Stomach (tissue), 9 donors: ENCODE data around the gene RLF. TPM values are rescaled to one million over a fixed set of nuclear protein-coding genes. Genes with fewer than 3 reads are reported as not detected.

Source experiments
- DNase-seq, 2 donors: peaks; one replicate each; pipeline versions ENCODE4 v3.0.0 to v3.0.0-alpha.2; 2013 to 2019
- H3K27ac ChIP-seq, 5 donors: fragments of 200-600 bp in 4 of 5; sonication (generic) in 4 of 5; one replicate each; pipeline ENCODE4 v1.5.1; 2013 to 2019; ENCODE audit warnings: mild to moderate bottlenecking in 1 of 5, moderate library complexity in 1 of 5
- H3K27me3 ChIP-seq, 3 donors: fragments of 200-600 bp; sonication (generic); one replicate each; pipeline ENCODE4 v1.5.1; 2017 to 2019; ENCODE audit warnings: mixed run types in 1 of 3
- H3K36me3 ChIP-seq, 4 donors: fragments of 200-600 bp; sonication (generic); 1 replicate in 3 of 4; 2 replicates in 1 of 4; pipeline ENCODE4 v1.5.1; 2016 to 2019
- H3K4me1 ChIP-seq, 4 donors: fragments of 200-600 bp; sonication (generic); one replicate each; pipeline ENCODE4 v1.5.1; 2016 to 2019
- H3K4me3 ChIP-seq, 4 donors: fragments of 200-600 bp; sonication (generic) in 3 of 4; one replicate each; pipeline ENCODE4 v1.5.1; 2016 to 2019; ENCODE audit warnings: mild to moderate bottlenecking in 1 of 4
- H3K9me3 ChIP-seq, 4 donors: fragments of 200-600 bp; sonication (generic); one replicate each; pipeline ENCODE4 v1.5.1; 2016 to 2019
- EP300 ChIP-seq: sonication (generic); formaldehyde crosslinking; IDR thresholded peaks from one replicate; pipeline ENCODE4 v1.6.1; 2017; ENCODE audit warnings: antibody characterized with exemption
- POLR2A ChIP-seq, 4 donors: fragments of 450-650 bp; IDR thresholded peaks; one replicate each; pipeline ENCODE4 v1.6.1; 2016; ENCODE audit warnings: antibody characterized with exemption in 4 of 4, control low read depth in 2 of 4, mild to moderate bottlenecking in 1 of 4, moderate library complexity in 1 of 4
- POLR2AphosphoS5 ChIP-seq, 3 donors: sonication (generic); formaldehyde crosslinking; IDR thresholded peaks; one replicate each; pipeline ENCODE4 v1.6.1; 2016; ENCODE audit warnings: antibody characterized with exemption in 3 of 3
- WGBS, 5 donors: extraction: QIAGEN DNeasy Blood & Tissue Kit in 3 of 5; methylation state at CpG; one replicate each; pipeline versions ENCODE4 v1.1.5 to v1.1.7; 2013 to 2018; 5-methylcytosine and 5-hydroxymethylcytosine counted together
- intact Hi-C: fragments of 100-400 bp; cut with DNase I; formaldehyde crosslinking; loops from one replicate; pipeline ENCODE4 v1.15.1; 2023; ENCODE audit warnings: low total_unique reads
- polyA plus RNA-seq, 3 donors: library from polyadenylated mRNA; stranded (reverse); fragments of 200-250 nt; gene quantifications; one replicate each; pipeline ENCODE4 v1.2.3, GENCODE V29; 2013
- total RNA-seq, 5 donors: library from RNA; depleted of rRNA; stranded (reverse); fragments of >200 nt; gene quantifications; one replicate each; pipeline versions ENCODE4 v1.1.0 to v1.2.3, GENCODE V29; 2014 to 2016
- TF ChIP-seq, protein P1 (sequence below), 7 experiments: fragments of 450-650 bp in 4 of 7; fragments of 200-600 bp in 3 of 7; sonication (generic) in 3 of 7; IDR thresholded peaks; one replicate each; pipeline ENCODE4 v1.5.1; 2016 to 2019; ENCODE audit warnings: antibody characterized with exemption in 7 of 7, control low read depth in 2 of 7, mild to moderate bottlenecking in 1 of 7
- donor health status: healthy with polysubstance abuse.
- donor health status: Bipolar disorder and iron deficiency.
- donor health status: healthy.

The RLF gene
- total and polyA plus RNA-seq, 8 donors = 3.1 to 38.7 (median 14.6) TPM

DNA sequence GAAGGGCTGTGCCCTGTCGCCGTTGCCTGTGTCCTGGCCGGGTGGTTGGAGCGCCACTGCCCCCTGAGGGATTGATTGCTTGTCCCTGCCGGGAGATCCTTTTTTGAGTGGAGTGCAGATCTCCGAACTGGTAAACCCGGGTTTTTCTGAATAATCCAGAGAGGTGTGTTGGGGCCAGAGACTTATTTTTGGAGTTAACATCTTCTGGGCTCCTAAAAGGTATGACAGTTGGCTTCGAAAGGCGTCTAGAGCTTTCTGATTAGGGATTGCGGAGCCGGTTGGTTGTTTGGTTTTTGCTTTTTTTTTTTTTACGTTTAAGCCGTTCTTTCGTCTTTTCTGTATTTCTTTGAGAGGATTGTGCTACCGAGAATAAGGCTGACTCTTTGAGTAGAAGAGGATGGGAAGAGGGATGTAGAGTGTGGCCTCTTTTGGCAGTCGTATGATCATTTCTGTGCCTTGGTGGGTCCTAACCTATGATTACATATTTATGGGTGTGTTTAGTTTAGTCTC lies 756 bp downstream of the RLF start:
- no peaks in the 10 kb centered on the region for H3K9me3 ChIP-seq
- intact Hi-C loops = no loop called here
- DNase-seq = peak in 1 of 2 donors; percentile 26
- 0 to 1% (median 0%) methylated on average over 16 of the region's 16 CpGs for WGBS, 5 donors
- peak overlapping the region; percentile 74 to 98 (median 96) for H3K4me3 ChIP-seq
- TF ChIP-seq POLR2A (IDR thresholded peaks at IDR 0.05) (no peak), POLR2AphosphoS5 (IDR thresholded peaks at IDR 0.05) (no peak), EP300 (no peak)
- TF ChIP-seq, protein P1, sequence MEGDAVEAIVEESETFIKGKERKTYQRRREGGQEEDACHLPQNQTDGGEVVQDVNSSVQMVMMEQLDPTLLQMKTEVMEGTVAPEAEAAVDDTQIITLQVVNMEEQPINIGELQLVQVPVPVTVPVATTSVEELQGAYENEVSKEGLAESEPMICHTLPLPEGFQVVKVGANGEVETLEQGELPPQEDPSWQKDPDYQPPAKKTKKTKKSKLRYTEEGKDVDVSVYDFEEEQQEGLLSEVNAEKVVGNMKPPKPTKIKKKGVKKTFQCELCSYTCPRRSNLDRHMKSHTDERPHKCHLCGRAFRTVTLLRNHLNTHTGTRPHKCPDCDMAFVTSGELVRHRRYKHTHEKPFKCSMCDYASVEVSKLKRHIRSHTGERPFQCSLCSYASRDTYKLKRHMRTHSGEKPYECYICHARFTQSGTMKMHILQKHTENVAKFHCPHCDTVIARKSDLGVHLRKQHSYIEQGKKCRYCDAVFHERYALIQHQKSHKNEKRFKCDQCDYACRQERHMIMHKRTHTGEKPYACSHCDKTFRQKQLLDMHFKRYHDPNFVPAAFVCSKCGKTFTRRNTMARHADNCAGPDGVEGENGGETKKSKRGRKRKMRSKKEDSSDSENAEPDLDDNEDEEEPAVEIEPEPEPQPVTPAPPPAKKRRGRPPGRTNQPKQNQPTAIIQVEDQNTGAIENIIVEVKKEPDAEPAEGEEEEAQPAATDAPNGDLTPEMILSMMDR (IDR thresholded peaks at IDR 0.05) = no peak
- H3K36me3 ChIP-seq = no peaks in the 10 kb centered on the region
- no peaks in the 10 kb centered on the region for H3K27me3 ChIP-seq
- H3K27ac ChIP-seq = peak overlapping the region; percentile 93 to 97 (median 95)
- H3K4me1 ChIP-seq = peaks cover 25 to 51% (median 39%) of the 10 kb centered on the region in 4 donors

DNA sequence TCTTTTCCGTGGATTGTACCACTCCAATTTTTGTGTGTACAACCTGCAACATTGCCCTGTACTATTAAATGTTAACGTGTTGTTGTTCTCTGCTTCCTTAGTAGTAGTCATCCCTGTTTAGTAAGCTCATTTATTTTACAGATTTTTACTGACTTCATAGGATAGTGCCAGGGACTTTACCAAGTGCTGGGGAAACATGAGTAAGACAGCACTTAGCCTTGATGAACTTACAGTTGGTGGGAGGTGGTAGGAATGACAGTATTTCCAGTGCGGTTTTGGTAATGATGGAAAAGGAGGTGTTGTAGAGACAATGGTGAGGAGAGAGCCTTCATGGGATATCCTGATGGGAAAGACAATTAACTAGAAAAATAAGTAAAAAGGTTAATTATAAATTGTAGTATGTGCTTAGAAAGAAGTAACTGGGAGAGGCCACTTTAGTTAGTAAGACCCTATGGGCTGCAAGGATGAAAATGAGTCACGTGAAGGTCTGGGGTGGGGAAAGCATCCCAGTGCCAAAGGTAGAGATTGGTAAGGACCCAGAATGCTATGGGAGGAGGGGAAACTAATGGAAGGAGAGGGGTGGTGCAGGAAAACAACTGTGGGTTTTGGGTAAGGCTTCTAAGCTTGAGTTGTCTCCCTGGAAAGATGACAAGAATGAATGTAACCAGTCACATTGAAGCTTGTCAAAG lies 1.7 kb downstream of the RLF start:
- no peak for DNase-seq
- Histone ChIP-seq H3K9me3 (no peaks in the 10 kb centered on the region), H3K27me3 (no peaks in the 10 kb centered on the region), H3K27ac (peak overlapping the region in 3 of 5 donors; percentile 9 to 95 (median 93)), H3K36me3 (no peaks in the 10 kb centered on the region), H3K4me3 (peak overlapping the region; percentile 74 to 98 (median 96)), H3K4me1 (peaks cover 25 to 60% (median 44%) of the 10 kb centered on the region in 4 donors)
- TF ChIP-seq POLR2A (IDR thresholded peaks at IDR 0.05) (no peak), POLR2AphosphoS5 (IDR thresholded peaks at IDR 0.05) (no peak), EP300 (no peak)
- TF ChIP-seq, protein P1 (IDR thresholded peaks at IDR 0.05) = no peak
- intact Hi-C loops = no loop called here
- 7 to 12% (median 11%) methylated on average over 4 of the region's 4 CpGs for WGBS, 5 donors

DNA sequence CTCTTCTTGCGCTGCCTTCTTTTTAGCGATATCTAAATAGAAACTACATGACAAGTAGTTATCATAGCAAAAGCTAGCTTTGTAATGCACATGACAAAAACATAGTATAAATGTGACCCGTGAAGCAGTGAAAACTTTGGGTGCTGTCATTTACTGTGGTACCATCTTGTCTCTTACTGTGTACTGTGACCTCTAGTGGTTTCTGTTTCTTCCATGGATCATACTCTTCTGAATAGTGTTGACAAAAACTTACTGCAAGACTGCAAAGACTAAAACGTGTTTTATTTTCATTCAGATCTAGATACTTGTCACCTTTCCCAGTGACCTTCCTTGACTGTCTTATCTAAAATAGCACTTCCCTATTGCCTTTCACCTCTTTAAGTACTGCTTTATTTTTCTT lies 6.1 kb downstream of the RLF start:
- H3K27me3 ChIP-seq = no peaks in the 10 kb centered on the region
- H3K4me1 ChIP-seq = peaks cover 27 to 78% (median 54%) of the 10 kb centered on the region in 4 donors

DNA sequence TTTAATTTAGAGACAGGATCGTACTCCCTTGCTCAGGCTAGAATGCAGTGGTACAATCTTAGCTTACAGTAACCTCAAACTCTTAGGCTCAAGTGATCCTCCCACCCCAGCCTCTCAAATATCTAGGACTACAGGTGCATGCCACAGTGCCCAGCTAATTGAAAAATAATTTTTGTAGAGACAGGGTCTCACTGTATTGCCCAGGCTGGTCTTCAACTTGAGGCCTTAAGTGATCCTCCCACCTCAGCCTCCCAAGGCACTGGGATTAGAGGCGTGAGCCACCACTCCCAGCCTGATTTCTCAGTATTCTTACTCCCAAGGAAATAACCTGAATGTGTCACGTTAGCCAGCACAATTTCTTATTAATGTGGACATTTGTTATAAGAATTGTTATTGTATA lies 9.8 kb downstream of the RLF start:
- H3K27ac ChIP-seq = no peak overlapping the region
- intact Hi-C loops = no loop called here
- TF ChIP-seq POLR2AphosphoS5 (IDR thresholded peaks at IDR 0.05) = no peak
- no peak for TF ChIP-seq POLR2A (IDR thresholded peaks at IDR 0.05)
- no peak for TF ChIP-seq EP300
- TF ChIP-seq, protein P1 (IDR thresholded peaks at IDR 0.05) = no peak
- DNase-seq = no peak
- no peaks in the 10 kb centered on the region for H3K36me3 ChIP-seq
- H3K27me3 ChIP-seq = no peaks in the 10 kb centered on the region
- no peaks in the 10 kb centered on the region for H3K9me3 ChIP-seq
- H3K4me3 ChIP-seq = no peak overlapping the region
- WGBS, 5 donors = 72 to 83% (median 80%) methylated on average over 3 of the region's 3 CpGs
- H3K4me1 ChIP-seq = peaks cover 0 to 71% (median 38%) of the 10 kb centered on the region in 4 donors

More for the DNA sequence above, 6.1 kb downstream of the RLF start:
- no peaks in the 10 kb centered on the region for H3K36me3 ChIP-seq
- intact Hi-C loops = no loop called here
- TF ChIP-seq POLR2A (IDR thresholded peaks at IDR 0.05) = no peak
- TF ChIP-seq, protein P1 (IDR thresholded peaks at IDR 0.05) = no peak
- TF ChIP-seq POLR2AphosphoS5 (IDR thresholded peaks at IDR 0.05) = no peak
- no peak for TF ChIP-seq EP300
- DNase-seq = no peak
- 72 to 79% (median 75%) methylated on average over 4 of the region's 4 CpGs for WGBS, 5 donors
- no peak overlapping the region for H3K4me3 ChIP-seq
- H3K9me3 ChIP-seq = no peaks in the 10 kb centered on the region
- H3K27ac ChIP-seq = no peak overlapping the region
